Mucosa of descending colon (tissue), 3 donors: ENCODE data around the gene GJD3. TPM values are rescaled to one million over a fixed set of nuclear protein-coding genes. Genes with fewer than 3 reads are reported as not detected.
A peak's percentile ranks its signal among the peaks of the same experiment; 100 is the strongest.

Source experiments
- ATAC-seq: fragments of 200-7000 bp; cut with Tn5 transposase; one replicate; pipeline ENCODE4 v1.9.1; 2020; ENCODE audit warnings: mild to moderate bottlenecking, moderate library complexity
- DNase-seq, 3 donors: peaks; one replicate each; pipeline ENCODE4 v3.0.0-alpha.2; 2020
- H3K36me3 ChIP-seq: fragments of 200-600 bp; one replicate; pipeline ENCODE4 v1.8.0; 2021; ENCODE audit warnings: low read depth, mild to moderate bottlenecking
- H3K4me1 ChIP-seq: fragments of 200-600 bp; one replicate; pipeline ENCODE4 v1.8.0; 2021; ENCODE audit warnings: low read depth, mild to moderate bottlenecking
- H3K4me3 ChIP-seq: fragments of 200-600 bp; one replicate; pipeline ENCODE4 v1.8.0; 2021; ENCODE audit warnings: mild to moderate bottlenecking
- H3K9me3 ChIP-seq: fragments of 200-600 bp; one replicate; pipeline ENCODE4 v1.8.0; 2021; ENCODE audit warnings: mild to moderate bottlenecking
- intact Hi-C, 2 donors: fragments of 100-400 bp; cut with DNase I in 1 of 2; cut with micrococcal nuclease in 1 of 2; formaldehyde crosslinking; loops; one replicate each; pipeline versions ENCODE4 v1.11.0 to v1.11.1; 2022; cut with DNase I, micrococcal nuclease
- total RNA-seq, 3 donors: library from RNA; stranded (reverse); fragmentation: NEBNext Ultra II Directional in 2 of 3; extraction: Animal tissue kit (Norgen Biotek cat#: 25700) in 2 of 3; gene quantifications; one replicate each; pipeline versions ENCODE4 v1.2.1 to v1.2.4, GENCODE V29; 2021 to 2023
- TF ChIP-seq, protein P1 (sequence below): fragments of 200-600 bp; IDR thresholded peaks from one replicate; pipeline ENCODE4 v1.8.0; 2022; ENCODE audit warnings: antibody characterized with exemption, mild to moderate bottlenecking
- donor health status: DM: no; HTN: no; CAD: no; lungs with moderate emphysema.
- donor health status: DM: no; HTN: no; CAD: no.
- donor health status: DM: no; HTN: yes; CAD: no.

Gene GJD3
- total RNA-seq, 3 donors from 2014 or later, result 0.81 to 1.4 (median 1.2) TPM

DNA sequence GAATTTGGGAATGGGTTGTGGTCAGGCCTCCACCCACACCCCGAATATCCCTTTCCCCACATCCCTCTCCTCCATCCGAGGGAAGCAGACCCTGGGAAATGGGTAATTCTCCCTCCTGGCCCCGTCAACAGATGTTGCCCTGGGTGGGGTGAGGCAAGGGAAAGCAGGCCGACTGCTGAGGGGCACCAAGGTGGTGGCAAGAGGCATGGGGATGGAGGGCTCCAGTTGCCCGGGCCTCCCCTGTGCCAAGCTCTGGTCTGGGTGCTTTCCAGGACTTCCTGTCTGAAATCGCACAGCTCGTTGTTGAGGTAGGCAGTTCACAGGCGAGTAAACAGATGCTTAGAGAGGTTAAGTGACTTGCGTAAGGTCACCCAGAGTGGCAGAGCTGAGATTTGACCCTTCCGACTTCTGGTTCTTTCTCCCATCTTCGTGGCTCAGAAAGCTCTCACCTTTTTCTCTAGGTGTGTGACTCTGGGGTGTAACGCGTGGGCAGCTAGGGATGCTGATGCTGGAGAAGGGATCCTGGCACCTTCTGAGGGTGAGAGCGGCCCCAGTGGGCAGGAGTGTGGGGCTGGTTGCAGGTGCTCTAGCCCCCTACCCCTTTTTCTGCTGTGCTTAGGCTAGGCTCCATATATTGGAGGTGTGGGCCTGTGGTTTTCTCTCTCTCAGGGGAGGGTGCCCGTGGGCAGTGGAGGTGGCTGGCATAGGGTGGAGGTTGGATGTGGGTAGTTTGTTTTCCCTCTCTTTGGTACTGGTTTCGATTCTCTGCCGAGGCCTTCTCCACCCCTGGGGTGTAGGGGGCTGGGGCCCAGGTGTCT is 38.3 kb downstream of the GJD3 start:
- peak; percentile 17 for ATAC-seq
- no peak overlapping the region for H3K4me3 ChIP-seq
- intact Hi-C loops, result no loop called here
- no peaks in the 10 kb centered on the region for H3K9me3 ChIP-seq
- peak in 2 of 3 donors; percentile 46 to 69 for DNase-seq
- no peaks in the 10 kb centered on the region for H3K36me3 ChIP-seq
- H3K4me1 ChIP-seq, result peaks cover 70% of the 10 kb centered on the region
- TF ChIP-seq, protein P1, sequence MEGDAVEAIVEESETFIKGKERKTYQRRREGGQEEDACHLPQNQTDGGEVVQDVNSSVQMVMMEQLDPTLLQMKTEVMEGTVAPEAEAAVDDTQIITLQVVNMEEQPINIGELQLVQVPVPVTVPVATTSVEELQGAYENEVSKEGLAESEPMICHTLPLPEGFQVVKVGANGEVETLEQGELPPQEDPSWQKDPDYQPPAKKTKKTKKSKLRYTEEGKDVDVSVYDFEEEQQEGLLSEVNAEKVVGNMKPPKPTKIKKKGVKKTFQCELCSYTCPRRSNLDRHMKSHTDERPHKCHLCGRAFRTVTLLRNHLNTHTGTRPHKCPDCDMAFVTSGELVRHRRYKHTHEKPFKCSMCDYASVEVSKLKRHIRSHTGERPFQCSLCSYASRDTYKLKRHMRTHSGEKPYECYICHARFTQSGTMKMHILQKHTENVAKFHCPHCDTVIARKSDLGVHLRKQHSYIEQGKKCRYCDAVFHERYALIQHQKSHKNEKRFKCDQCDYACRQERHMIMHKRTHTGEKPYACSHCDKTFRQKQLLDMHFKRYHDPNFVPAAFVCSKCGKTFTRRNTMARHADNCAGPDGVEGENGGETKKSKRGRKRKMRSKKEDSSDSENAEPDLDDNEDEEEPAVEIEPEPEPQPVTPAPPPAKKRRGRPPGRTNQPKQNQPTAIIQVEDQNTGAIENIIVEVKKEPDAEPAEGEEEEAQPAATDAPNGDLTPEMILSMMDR, result no peak

DNA sequence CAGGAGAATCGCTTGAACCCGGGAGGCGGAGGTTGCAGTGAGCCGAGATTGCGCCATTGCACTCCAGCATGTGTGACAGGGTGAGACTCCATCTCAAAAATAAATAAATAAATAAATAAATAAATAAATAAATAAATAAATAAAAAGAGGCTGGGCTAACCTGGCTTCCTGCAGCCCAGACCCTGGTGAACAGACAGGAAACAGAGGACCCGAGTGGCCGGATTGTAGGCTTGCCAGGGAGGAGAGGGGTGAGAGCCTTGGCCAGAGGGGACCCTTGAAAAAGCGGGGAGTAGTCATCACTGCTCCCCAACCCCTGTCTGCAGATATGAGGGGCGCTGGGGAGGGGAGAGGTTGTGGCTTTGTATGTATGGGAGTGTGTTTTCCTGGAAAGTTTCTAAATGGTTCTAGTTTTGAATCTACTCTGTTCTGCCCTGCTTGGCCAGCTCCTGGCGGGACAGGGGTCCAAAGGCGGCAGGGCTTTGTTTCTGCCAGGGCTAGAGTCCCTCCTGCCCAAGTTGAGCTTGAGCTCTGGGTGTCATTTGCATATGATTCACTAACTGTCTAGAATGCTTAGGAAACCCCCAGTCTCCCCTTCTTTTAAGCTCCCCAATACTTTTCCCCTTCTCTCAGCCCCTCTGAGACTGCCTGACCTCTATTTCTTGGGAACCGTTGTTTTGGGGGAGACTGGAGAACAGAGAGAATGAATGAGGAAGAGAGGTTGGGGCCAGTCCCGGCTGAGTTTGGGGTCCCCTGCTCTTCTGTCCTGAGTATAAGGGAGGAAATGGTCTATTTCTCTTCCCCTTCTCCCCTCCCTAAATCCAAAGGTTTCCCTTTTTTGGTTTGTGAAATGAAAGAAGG is 39.2 kb downstream of the GJD3 start:
- DNase-seq, result peak in 2 of 3 donors; percentile 33 to 48
- Histone ChIP-seq H3K4me3 (no peak overlapping the region), H3K4me1 (peaks cover 66% of the 10 kb centered on the region), H3K36me3 (no peaks in the 10 kb centered on the region), H3K9me3 (no peaks in the 10 kb centered on the region)
- intact Hi-C loops, result no loop called here
- TF ChIP-seq, protein P1, result no peak
- no peak for ATAC-seq

DNA sequence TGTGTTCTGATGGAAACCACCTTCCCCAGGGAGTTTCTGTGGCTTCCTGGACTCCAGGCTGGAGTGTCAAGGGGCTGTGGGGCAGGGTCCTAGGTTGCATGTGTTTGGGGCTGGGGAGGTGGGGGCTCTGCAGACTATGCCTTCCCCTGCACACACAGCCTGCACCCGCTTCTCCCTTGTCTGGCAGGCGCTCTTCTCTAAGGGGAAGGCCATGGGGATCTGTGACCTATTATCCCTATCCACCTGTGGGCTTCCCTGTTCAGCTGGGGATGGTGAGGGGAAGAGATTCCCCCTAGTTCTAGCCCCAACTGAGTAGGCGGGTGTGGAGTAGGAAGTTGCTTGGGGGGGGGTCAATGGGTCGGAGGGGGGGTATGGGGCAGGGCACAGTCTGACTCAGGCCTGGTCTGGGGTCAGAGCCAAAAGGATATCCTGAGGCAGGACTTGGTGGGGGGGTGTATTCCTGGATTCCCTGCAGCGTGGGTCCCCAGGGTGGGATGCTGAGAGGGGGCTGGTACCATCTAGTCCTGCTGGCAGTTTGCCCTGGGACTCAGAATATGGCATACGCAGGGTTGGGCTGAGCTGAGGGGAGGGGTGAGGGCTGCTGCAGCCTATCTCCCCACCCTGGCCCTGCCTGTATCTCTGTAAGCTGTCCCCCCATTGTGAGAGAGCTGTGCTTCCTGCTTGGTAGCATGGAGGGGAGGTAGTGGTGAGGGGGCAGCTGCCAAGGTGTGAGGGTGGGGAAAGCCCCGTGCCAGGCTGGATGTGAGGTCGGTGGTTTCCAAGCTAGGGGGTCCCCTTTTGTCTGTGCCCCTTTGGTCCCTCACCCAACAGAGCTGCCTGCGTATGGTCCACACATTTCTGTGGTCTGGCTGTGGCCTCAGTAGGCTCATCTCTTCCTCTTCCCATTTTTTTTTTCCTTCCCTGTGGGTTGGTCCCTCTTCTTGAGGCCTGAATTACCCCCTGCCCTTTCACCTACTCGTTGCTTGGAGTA is 40.9 kb downstream of the GJD3 start:
- intact Hi-C loops, result no loop called here
- peak; percentile 5 for ATAC-seq
- peak in 2 of 3 donors; percentile 44 to 68 for DNase-seq
- Histone ChIP-seq H3K36me3 (no peaks in the 10 kb centered on the region), H3K4me1 (peaks cover 62% of the 10 kb centered on the region), H3K9me3 (no peaks in the 10 kb centered on the region), H3K4me3 (no peak overlapping the region)
- TF ChIP-seq, protein P1, result no peak

DNA sequence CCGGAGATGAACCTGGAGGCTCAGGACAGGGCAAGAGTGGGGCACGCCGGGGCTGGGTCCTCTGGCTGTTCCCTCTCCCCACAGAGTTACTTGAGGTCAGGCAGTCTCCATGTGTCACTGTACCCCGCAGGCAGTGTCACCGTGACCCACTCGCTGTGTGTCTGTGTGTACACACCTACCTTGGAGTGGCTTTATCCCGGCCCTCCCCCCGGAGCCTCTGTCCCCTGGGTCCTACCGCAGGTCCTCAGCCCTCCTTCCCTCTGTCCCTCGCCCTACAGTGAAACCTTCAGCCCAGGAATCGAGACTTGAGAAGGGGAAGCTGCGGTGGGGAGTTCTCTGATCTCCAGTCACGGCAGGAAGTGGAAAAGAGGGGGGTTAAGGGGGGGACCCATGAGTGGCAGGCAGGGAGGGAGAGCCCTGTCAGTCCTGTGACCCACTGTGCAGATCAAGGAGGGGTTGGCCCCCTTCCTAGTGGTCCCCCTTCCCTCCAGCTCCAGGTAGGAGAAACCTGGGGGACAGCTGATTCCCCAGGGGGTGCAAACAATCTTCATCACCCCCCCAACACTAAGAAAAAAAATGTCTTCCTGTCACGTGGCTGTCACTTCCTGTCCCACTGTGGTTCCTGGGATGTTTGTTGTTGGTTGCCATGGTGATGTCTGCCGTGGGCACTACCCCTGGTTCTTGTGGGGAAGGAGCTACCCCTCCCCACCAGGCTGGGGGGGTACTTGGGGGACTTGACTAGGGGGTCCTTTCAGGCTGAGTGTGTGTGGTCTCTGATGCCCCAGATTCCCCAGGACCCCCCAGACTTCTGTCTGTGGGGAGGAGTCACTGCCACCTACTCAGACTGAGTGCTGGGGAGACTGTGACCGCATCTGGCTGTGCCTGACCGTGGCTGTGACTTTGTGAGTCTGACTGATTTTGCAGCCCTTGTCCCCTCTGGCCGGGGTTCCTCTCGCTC is 41.9 kb downstream of the GJD3 start:
- ATAC-seq (peak; percentile 38), DNase-seq (peak; percentile 69 to 87 (median 72))
- H3K9me3 ChIP-seq, result no peaks in the 10 kb centered on the region
- H3K36me3 ChIP-seq, result no peaks in the 10 kb centered on the region
- peaks cover 57% of the 10 kb centered on the region for H3K4me1 ChIP-seq
- TF ChIP-seq, protein P1, result no peak
- H3K4me3 ChIP-seq, result no peak overlapping the region
- intact Hi-C loops, result no loop called here
